ENCODE results near the gene CELF4.

- no peak for TF ChIP-seq CEBPB (IDR thresholded peaks at IDR 0.05; ENCODE audit: low read depth, low read length)
- TF ChIP-seq, protein P1, sequence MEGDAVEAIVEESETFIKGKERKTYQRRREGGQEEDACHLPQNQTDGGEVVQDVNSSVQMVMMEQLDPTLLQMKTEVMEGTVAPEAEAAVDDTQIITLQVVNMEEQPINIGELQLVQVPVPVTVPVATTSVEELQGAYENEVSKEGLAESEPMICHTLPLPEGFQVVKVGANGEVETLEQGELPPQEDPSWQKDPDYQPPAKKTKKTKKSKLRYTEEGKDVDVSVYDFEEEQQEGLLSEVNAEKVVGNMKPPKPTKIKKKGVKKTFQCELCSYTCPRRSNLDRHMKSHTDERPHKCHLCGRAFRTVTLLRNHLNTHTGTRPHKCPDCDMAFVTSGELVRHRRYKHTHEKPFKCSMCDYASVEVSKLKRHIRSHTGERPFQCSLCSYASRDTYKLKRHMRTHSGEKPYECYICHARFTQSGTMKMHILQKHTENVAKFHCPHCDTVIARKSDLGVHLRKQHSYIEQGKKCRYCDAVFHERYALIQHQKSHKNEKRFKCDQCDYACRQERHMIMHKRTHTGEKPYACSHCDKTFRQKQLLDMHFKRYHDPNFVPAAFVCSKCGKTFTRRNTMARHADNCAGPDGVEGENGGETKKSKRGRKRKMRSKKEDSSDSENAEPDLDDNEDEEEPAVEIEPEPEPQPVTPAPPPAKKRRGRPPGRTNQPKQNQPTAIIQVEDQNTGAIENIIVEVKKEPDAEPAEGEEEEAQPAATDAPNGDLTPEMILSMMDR (conservative IDR thresholded peaks at IDR 0.05; ENCODE audit: low read depth, low read length): no peak
- TF ChIP-seq BHLHE40 (IDR thresholded peaks at IDR 0.05; ENCODE audit: low read depth, low read length): no peak
- no peak for TF ChIP-seq POLR2A (IDR thresholded peaks at IDR 0.05; ENCODE audit: low read depth, low read length)
- TF ChIP-seq, protein P2, sequence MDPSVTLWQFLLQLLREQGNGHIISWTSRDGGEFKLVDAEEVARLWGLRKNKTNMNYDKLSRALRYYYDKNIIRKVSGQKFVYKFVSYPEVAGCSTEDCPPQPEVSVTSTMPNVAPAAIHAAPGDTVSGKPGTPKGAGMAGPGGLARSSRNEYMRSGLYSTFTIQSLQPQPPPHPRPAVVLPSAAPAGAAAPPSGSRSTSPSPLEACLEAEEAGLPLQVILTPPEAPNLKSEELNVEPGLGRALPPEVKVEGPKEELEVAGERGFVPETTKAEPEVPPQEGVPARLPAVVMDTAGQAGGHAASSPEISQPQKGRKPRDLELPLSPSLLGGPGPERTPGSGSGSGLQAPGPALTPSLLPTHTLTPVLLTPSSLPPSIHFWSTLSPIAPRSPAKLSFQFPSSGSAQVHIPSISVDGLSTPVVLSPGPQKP (IDR thresholded peaks at IDR 0.05; ENCODE audit: borderline replicate concordance, low read depth, low read length): no peak
- TF ChIP-seq CHD1 (IDR thresholded peaks at IDR 0.05; ENCODE audit: low read depth, low read length): no peak
- TF ChIP-seq, protein P3, sequence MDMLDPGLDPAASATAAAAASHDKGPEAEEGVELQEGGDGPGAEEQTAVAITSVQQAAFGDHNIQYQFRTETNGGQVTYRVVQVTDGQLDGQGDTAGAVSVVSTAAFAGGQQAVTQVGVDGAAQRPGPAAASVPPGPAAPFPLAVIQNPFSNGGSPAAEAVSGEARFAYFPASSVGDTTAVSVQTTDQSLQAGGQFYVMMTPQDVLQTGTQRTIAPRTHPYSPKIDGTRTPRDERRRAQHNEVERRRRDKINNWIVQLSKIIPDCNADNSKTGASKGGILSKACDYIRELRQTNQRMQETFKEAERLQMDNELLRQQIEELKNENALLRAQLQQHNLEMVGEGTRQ (IDR thresholded peaks at IDR 0.05; ENCODE audit: low read depth, low read length): no peak
Observed at GRCh38 chr18:37565101-37565976, at the start of gene CELF4.
